GM21825 (cell line): ENCODE measurements around the gene LAMTOR3.

ENCODE experiments used
- ATAC-seq: cut with Tn5 transposase; IDR thresholded peaks from one replicate; pipeline ENCODE4 v1.9.1; 2021; ENCODE audit warnings: mild to moderate bottlenecking, moderate library complexity; ENCODE audit not compliant: unreplicated experiment

Gene LAMTOR3

DNA sequence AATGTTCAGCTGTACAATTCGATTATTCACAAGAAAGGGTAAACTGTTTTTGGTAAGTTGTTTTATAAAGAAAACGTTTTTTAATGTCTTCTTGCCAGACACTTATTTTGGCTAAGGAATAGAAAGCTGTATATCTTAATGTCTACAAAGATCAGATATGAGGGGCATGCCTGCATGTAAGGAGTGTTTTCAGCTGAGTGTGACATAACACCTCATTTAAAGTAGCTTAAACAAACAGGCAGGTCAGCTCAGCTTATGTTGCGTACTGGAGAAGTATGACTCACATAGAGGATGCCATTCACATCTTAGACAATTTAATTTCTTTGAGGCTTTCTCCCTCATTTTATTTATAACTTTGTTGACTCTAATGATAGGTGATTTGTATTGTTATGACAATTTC lies 30.4 kb downstream of the LAMTOR3 start:
- no peak for ATAC-seq

DNA sequence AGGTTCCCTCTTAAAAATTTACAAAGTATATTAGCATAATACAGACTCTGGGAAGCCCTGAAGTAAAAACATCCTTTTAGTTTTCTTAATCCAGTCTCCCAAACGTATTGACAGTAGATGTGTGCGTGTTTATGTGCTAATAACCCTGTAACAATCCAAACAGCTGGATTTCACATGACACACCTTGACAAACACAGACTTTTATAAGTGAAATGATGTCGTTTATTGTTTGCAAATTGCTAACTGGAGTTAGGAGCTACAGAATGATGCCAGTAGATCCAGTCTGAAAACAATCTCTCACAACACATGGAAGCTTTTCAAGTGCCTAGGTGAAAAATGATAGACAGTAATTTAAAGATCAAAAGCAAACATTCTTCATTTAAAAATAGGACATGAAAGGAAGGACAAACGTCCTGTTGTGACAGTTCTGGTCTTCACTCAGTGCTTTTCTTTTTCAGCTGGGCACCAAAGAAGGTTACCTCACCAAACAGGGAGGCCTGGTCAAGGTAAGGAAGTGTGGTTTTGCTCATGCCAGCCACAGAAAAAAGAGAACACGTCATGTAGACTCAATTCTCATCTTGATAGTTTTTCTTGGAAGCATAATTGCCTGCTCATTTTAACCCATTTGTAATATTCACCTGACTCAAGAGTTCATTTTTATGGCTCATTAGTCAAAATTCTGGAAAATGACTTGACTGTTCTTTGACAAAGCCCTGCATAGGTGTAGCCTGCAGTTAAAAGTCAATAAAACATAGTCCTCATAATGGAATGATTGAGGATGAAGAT lies 32.9 kb downstream of the LAMTOR3 start:
- ATAC-seq: peak; percentile 56

DNA sequence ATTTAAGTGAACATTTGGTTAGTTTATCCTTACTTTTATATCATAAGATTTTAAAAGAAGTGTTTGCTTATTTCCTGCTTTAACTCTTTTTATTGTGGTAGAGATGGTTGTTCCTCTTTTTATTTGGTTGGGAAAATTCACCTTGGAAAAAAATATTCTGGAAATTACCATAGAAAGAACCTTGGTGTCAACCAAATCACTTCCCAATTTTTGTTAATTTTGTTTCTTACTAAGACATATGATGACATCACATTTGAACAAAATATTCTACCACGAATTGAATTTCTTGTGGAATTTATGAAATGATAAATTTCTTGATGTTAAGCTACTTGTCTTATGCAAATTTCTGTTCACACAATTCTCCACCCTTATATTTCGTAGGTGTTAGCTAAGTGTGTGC lies 33.7 kb downstream of the LAMTOR3 start:
- ATAC-seq: no peak

DNA sequence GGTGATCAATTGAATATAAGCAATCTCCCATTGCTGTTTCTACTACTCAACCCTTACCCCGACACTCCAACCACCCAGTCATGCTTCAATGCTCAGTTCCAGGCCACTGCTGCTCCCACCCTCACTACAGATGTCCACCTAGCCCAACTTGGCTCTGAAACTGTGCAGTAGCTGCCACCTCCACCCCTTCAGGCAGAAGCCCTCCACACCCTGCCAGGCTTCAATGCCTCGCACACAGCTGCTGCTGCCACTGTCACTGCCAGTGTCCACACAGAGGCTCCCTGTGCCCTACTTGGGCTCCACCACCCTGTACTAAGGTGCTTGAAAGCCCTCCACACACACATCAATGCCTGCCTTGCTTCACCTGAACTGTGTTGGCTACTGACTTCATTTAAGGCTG lies 34.6 kb downstream of the LAMTOR3 start:
- ATAC-seq: peak; percentile 47

DNA sequence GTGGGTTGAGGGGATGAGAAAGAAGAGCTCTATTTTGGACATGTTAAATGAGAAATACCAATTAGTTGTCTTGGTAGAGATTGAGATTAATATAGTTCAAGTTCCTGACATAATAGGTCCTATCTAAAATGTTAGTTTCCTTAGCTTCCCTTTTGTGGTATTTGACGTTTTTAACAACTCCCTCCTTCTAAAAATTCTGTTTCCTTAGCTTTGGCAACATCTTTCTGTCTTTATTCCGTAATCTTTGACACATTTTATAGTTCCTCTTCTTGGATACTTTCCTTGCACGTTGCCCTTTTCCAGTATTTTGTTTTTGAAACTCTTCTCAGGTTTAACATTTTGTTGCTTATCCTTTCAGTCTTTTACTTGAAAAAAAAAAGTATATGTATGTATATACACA lies 36.9 kb downstream of the LAMTOR3 start:
- no peak for ATAC-seq

DNA sequence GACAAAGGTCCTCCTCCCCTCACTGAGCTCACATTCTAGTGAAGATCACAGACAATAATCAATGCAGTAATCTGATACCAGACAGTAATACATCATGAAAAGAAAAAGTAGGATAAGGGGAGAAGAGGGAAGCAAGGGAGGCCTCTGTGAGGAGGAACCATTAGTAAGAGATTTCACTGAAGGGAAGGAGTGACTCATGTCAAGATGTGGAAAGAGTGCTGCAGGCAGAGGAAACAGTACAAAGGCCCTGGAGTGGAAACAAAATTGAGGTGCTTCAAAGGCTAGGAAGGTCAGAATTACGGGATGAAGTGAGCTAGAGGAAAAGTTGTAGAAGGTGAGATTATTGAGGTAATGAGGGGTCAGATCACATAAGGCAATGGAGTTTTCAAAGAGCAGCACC lies 38.1 kb downstream of the LAMTOR3 start:
- ATAC-seq: no peak

DNA sequence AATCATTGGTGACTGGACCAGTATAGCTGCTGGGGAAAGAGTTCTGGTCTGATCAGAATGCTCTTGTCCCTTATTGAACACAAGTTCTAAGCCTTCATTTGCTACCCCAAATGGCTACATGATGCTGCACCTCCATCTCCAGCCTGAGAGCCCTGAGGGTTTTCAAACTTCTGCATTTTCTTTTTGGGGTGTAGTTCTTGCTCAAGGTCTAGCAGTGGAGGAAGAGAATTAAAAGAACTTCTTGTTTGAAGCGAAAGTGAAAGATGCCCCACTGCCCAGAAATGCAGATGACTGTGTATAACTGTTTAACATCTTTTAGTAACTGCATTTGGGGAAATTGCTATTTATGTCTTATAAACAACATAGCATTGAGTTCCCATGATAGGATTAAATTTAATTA lies 38.5 kb downstream of the LAMTOR3 start:
- peak; percentile 51 for ATAC-seq

GRCh38 chr4:99853999-99854398 lies 40.2 kb downstream of the LAMTOR3 start:
- no peak for ATAC-seq

DNA sequence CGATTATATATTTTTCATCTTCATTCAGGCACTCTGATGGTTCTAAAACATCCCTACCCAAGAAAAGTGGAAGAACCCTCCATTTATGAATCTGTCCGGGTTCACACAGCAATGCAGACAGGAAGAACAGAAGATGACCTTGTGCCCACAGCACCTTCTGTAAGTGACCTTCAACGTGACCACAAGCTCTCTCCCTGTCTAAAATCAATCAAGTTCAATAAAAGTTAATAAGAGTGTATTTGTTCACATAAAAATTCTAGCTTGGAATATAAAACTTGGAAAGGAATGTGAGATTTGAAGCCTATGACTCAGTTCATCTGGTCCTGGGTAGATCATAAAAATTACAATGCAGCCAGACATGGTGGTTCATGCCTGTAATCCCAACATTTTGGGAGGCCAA lies 41.0 kb downstream of the LAMTOR3 start:
- ATAC-seq: no peak

GRCh38 chr4:99852199-99852749 lies 42.0 kb downstream of the LAMTOR3 start:
- no peak for ATAC-seq

DNA sequence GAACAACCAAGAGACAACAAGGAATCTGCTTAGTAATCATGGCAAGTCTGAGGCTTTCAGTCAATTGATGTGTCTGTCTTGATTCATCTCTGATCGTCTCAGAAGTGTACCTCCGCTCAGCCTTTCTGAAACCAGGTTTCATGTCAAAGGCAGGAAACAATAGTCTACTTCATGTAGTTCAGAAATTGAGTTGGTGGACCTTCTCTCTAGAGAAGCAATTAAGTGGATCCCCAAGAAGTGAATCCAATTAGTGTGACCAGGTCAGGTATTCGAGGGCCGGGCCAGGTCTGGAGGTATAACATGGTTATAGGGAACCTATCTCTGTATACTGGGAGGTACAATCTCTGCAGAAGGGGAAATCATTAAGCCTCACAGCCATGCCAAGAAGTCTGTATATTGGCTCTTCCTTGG lies 45.6 kb downstream of the LAMTOR3 start:
- peak; percentile 41 for ATAC-seq

DNA sequence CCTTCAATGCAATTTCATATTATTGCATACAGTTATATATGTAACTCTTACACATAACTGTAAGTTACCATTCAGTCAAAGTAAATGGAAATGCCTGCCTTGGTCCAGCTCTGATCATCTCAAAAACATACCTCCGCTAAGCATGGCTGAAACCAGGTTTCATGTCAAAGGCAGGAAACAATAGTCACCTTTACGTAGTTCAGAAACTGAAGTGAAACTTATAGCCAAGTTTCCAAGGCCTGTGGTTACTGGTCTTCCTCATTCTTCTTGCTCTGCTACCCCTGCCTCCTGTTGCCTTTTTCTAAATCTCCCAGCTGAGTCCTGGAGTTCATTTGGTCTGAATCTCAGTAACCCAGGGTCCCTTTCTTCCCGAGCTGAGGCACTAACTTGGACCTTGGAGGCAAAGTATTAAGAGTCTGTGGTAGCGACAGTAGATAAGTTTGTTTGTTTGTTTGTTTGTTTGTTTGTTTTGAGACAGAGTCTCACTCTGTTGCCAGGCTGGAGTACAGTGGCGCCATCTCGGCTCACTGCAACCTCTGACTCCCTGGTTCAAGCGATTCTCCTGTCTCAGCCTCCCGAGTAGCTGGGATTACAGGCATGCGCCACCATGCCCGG lies 46.8 kb downstream of the LAMTOR3 start:
- ATAC-seq: peak; percentile 69

GRCh38 chr4:99846891-99847290 lies 47.3 kb downstream of the LAMTOR3 start:
- no peak for ATAC-seq

DNA sequence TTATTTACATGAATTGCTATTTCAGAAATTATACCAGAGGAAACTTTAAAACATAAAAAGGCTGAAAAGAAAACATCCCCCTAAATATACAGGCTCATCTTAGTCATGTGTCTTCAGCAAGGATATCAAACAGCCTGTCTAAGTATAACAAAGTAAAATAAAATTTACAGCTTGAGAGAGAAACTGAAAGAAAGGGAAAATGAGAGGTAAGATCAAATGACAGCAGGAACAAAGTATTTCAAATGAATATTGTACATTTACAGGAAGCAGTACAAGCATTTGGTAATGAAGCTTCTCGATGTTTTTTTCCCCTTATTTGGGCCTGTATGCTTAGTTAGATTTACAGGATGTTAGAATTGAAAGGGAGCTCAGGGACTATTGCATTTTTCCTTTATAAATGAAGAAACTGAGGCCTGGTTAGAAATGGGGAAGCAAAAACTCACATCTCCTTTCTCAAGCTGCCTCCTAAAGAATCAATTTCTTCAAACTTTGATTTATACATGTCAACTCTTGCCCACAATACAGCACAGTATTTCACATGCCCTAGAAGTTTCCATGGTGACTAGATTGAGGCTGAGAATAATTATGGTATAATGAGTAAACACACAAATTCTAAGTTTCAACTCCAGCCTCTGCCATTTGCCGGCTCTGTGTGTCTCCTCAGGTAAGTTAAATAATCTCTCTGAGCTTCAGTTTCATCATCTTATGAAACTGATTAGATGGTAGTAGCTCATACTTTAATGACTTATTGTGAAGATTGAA lies 48.3 kb downstream of the LAMTOR3 start:
- no peak for ATAC-seq

GRCh38 chr4:99845179-99845578 lies 49.0 kb downstream of the LAMTOR3 start:
- no peak for ATAC-seq

DNA sequence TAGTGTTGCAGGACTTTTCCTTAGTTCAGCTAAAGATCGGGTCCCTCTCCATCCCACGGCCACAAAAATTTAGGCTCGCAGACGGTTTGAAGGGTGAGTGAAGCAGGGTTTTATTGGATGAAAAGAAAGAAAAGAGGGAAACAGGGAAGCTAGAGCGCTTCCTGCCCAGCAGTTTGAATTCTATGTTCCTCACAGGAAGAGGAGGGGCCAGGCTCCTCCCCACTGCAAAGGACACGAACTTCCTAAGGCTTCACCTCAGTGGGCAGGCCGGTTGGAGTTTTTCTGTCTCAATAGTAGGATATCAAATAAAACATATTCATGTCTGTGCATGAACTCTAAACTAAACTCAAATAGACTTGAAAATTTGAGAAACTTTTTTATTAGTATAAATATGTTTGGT lies 50.2 kb downstream of the LAMTOR3 start:
- ATAC-seq: no peak

DNA sequence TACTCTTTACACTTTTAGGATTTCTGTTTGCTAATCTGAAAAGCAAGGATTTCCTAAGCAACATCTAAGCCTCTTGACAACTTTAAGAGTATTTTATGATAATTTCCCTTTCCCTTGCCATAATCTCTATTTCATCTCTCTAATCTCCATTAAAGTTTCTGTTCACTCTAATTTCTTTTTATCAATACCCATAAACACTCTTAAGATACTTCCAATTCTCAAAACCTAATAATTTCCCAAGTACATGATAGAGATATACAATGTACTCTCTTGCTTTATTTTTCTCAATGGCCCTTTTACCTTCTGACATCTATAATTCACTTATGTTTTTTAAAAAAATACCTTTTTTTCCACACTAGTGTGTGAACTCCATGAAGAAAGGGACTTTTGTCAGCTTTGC lies 50.8 kb downstream of the LAMTOR3 start:
- no peak for ATAC-seq

DNA sequence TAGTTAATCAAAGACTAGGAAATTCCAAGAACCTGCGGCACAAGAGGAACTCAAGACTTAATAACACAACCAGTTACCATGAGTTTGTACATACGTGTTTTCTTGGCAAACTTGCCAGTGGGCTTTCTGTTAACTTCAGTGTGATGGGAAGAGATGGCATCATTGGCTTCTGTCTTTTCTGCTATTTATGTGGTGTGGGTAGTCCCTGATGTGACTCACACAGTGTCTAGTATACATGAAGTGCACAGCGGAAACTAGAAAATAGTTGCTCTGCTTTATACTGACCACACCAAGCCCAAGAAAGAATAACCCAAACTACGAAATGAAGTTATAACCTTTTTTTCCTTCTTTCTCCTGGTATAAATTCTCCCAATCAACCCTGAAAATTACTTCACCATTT lies 53.1 kb downstream of the LAMTOR3 start:
- ATAC-seq: no peak

- ATAC-seq: no peak
Observed at GRCh38 chr4:99838927-99839326, 55.3 kb downstream of the LAMTOR3 start.

DNA sequence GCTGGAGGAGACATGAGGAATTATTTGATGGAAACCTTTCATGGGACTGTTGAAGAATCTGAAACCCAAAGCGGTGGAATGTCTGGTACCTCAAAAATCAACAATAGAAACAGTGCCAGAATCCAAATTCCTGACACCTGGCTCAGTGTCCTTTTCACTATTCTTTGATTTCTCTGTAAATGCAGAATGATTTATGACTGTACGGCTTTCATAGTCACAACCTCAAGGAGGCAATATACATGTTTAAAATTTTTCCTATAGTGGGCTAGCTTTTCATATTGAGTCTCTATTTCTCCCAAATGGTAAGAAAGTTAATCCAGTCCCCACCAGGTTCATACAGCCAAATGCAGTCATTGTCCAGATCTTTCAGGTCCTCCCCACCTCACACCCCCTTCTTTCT lies 58.3 kb downstream of the LAMTOR3 start:
- ATAC-seq: no peak

DNA sequence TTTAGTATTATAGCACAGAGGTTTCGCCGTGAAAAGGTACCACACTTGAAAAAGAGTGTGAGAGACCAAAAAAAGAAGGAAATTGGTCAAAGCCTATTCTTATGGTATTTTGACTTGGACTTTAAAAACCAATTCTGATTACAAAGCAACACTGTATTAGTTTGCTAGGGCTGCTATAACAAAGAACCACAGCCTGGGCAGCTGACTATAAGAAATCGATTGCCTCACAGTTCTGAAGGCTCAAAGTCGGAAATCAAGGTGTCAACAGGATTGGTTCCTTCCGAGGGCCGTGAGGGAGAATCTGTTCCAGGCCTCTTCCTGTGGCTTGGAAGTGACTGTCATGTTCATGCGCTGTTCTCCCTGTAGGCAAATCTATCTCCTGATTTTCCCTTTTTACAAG lies 59.7 kb downstream of the LAMTOR3 start:
- ATAC-seq: no peak

DNA sequence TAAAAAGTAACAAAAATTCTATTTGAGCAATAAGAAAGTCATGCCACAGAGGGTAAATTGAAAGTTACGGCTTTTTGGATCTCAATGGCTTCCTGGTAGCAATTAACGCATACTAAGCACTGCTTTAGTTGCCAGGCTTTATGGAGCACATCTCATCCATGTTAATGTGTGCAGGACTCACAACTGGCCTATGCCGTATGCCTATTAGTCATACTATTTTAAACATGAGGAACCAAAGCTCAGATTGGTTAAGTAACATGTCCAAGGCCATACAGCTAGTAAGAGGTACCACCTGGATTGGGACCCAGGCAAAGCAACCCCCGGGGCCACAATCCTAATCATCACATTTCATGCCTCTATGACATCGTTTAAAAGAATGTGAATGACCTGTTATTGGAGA lies 60.5 kb downstream of the LAMTOR3 start:
- no peak for ATAC-seq
